HG03159 (cell line): Measurements from ENCODE around the gene LIPE.

Experiments
- ATAC-seq: cut with Tn5 transposase; IDR thresholded peaks from one replicate; pipeline ENCODE4 v1.9.1; 2021; ENCODE audit warnings: mild to moderate bottlenecking, moderate library complexity; ENCODE audit not compliant: unreplicated experiment

Gene LIPE

GRCh38 chr19:42445948-42446347 lies 18.8 kb upstream of the LIPE start:
- ATAC-seq, result no peak

GRCh38 chr19:42443944-42444398 lies 16.8 kb upstream of the LIPE start:
- ATAC-seq, result no peak

GRCh38 chr19:42442833-42443232 lies 15.6 kb upstream of the LIPE start, which contains the start of gene CXCL17:
Gene CXCL17 (minus strand): TSS chr19:42442946. CDS start chr19:42442832, 114 bp downstream.
- ATAC-seq, result no peak

GRCh38 chr19:42441049-42441445 lies 13.9 kb upstream of the LIPE start:
- no peak for ATAC-seq

- no peak for ATAC-seq
These were observed 13.3 kb upstream of the LIPE start for GRCh38 chr19:42440357-42441048.

GRCh38 chr19:42436006-42436405 lies 8.8 kb upstream of the LIPE start:
- ATAC-seq, result no peak

GRCh38 chr19:42435316-42435715 lies 8.1 kb upstream of the LIPE start:
- ATAC-seq, result no peak

- no peak for ATAC-seq
These were observed 6.5 kb upstream of the LIPE start for GRCh38 chr19:42433503-42434260.

GRCh38 chr19:42431486-42431885 lies 4.3 kb upstream of the LIPE start:
- ATAC-seq, result no peak

- no peak for ATAC-seq
These were observed 1.5 kb upstream of the LIPE start for GRCh38 chr19:42428676-42429075.

- no peak for ATAC-seq
These were observed 545 bp downstream of the LIPE start for GRCh38 chr19:42426643-42427042.

GRCh38 chr19:42424712-42425131 lies 2.5 kb downstream of the LIPE start:
- ATAC-seq, result no peak

- no peak for ATAC-seq
These were observed 2.9 kb downstream of the LIPE start for GRCh38 chr19:42424345-42424707.

- peak; percentile 77 for ATAC-seq
These were observed 3.5 kb downstream of the LIPE start for GRCh38 chr19:42423462-42424344.

- ATAC-seq, result peak; percentile 42
These were observed 4.2 kb downstream of the LIPE start for GRCh38 chr19:42422901-42423461.

- ATAC-seq, result peak; percentile 11
These were observed 4.9 kb downstream of the LIPE start for GRCh38 chr19:42422092-42422900.

GRCh38 chr19:42421591-42422031 lies 5.6 kb downstream of the LIPE start:
- ATAC-seq, result no peak

GRCh38 chr19:42421101-42421500 lies 6.1 kb downstream of the LIPE start:
- no peak for ATAC-seq

GRCh38 chr19:42420055-42420544 lies 7.1 kb downstream of the LIPE start:
- ATAC-seq, result no peak

GRCh38 chr19:42419309-42419708 lies 7.9 kb downstream of the LIPE start:
- ATAC-seq, result no peak
